GM19397 (cell line): Measurements from ENCODE around the gene PALS1.
"Not testable (repeated sequence)": the region's sequence is repeated elsewhere in the genome, so short reads cannot be mapped to it uniquely, and the experiment has no call there.

Experiments
- ATAC-seq: cut with Tn5 transposase; IDR thresholded peaks from one replicate; pipeline ENCODE4 v1.9.1; 2021; ENCODE audit warnings: mild to moderate bottlenecking, moderate library complexity; ENCODE audit not compliant: unreplicated experiment

PALS1 gene

DNA sequence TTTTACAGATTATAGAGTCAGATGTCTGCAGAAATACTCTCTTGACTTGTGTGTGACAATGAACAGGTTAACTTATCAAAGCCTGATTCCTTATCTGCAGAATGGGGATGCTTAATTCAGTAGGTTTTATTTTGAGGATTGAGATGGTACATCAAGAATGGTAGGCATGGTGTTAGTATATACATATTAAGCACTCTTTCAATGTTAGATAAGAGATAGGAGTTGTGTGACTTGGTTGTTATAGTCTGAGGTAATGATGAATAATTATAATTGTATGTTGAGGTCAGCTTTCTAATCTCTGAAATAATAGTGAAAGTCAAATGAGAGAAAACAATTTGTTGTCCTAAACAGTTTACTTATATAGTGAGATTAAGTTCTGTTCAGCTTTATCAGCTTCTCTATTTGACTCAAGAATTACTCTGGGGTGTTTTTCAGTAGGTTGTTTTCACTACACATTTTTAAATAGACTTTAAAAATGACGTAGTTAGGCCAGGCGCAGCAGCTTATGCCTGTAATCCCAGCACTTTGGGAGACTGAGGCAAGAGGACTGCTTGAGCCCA is 11.9 kb downstream of the PALS1 start:
- no peak for ATAC-seq

DNA sequence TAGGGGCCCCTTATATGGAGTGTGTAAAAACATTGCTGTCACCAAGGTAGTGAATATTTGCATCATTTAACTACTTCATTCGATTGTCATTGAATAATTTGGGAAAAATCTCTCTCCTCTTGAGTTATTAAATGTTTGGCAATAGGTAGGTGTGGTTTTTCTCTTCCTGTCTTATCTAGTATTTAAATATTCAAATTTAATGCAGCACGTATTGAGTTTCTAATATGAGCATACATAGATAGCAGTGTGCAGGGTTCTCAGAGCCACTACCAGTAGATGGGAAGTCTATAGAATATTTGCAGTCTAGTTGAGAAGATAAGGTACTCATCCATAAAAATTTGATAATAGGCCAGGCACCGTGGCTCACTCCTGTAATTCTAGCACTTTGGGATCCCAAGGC is 16.7 kb downstream of the PALS1 start:
- ATAC-seq = no peak

DNA sequence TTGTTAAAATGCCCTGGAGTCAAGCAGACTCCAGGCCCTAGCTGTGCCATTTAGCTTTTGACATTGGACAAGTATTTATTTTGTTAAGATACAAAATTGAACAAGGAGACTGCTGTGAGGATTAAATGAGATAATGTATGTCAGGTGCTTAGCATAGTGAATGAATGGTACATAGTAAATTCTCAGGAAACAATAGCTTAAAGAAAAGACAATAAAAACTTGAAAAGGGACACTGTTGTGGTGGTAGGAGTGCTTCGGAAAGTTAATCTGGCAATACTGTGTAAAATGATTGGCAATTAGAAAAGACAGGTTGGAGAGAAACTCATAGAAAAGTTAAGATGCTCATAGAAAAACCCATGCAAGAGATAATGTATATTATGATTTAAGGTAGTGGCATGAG is 19.7 kb downstream of the PALS1 start:
- ATAC-seq = no peak

DNA sequence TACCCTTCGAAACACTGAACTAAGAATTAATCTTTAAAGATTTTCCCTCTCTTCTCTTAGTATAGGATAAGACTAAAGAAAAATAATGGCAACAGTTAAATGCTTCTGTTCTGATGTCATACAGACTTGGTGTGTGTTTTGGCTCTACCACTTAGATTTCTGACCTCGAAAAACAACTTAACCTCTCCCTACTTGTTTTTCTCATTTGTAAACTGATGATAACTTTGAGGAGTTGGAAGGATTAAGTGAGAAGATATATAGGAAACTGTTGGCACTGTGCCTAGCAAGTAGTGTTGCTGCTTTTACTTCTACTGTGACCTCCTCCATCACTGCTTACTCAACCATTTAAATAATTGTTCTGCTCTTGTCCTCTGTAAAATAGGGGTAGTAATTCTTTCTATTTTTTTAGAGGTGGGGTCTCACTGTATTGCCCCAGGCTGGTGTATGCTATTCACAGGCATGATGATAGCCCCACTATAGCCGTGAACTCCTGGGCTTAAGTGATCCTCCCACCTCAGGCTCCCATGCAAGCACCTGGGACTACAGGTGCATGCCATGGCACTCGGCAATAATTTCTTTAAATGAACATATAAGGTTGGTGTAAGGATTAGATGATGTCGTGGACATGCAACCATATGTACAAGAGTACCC is 22.4 kb downstream of the PALS1 start:
- no peak for ATAC-seq

DNA sequence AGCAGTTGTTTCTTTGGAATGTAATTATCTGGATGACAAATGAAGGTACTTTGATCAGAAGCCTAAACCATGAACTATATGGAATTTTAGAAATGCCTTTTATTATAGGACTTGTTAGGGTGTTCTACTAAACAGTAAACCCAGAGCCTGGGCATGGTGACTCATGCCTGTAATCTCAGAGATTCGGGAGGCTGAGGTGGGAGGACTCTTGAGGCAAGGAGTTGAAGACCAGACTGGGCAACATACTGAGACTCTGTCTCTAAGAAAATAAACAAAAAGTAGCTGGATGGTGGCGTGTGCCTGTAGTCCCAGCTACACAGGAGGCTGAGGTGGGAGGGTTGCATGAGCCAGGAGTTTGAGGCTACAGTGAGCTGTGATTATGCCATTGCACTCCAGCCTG is 23.9 kb downstream of the PALS1 start:
- ATAC-seq = no peak

DNA sequence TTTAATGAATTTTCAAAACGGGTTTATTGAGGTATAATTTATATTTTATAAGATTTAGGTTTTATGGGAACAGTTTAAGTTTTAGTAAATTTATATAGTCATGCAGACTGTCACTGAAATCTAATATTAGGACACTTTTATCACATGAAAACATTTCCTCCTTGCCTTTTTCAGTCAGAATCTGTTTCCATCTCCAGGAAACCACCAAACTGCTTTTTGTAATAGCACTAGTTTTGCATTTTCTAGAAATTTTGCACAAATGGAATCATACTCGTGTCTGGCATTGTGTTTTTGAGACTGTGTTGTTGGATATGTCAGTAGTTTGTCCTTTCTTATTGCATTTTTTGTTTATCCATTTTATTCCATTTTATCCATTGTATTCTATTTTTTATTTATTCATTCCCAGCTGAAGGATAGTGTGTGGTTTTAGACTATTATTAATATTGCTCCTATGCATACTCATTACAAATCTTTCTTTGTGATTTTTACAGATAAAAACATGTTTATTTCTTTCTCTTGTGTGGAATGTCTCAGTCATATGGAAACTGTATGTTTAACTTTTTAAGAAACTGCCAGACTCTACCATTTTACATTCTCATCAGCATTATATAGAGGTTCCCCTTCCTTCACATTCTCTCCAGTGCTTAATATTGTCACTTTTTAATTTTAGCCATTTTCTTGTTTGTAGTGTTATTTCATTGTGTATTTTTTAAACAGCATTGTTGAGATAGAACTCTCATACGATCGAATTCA is 26.5 kb downstream of the PALS1 start:
- no peak for ATAC-seq

DNA sequence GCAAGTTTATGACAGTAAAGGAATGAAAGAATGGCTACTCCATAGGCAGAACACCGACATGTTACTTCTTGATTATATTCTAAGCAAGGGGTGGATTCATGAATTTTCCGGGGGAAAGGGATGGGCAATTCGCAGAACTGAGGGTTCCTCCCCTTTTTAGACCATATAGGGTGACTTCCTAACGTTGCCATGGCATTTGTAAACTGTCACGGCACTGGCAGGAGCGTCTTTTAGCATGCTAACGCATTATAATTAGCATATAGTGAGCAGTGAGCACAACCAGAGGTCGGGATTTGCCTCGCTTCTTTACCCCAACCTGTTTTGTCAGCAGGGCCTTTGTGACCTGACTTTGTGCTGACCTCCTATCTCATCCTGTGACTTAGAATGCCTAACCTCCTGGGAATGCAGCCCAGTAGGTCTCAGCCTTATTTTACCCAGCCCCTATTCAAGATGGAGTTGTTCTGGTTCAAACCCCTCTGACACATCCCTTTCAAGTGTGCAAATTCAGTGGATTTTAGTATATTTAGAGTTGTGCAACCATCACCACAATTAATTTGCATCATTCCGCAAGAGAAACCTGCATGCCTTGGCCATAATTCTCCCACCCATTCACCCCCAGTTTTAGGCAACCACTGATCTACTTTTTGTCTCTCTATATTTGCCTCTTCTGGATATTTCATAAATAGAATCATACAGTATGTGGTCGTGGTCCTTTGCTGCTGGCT is 27.4 kb downstream of the PALS1 start:
- ATAC-seq = no peak

DNA sequence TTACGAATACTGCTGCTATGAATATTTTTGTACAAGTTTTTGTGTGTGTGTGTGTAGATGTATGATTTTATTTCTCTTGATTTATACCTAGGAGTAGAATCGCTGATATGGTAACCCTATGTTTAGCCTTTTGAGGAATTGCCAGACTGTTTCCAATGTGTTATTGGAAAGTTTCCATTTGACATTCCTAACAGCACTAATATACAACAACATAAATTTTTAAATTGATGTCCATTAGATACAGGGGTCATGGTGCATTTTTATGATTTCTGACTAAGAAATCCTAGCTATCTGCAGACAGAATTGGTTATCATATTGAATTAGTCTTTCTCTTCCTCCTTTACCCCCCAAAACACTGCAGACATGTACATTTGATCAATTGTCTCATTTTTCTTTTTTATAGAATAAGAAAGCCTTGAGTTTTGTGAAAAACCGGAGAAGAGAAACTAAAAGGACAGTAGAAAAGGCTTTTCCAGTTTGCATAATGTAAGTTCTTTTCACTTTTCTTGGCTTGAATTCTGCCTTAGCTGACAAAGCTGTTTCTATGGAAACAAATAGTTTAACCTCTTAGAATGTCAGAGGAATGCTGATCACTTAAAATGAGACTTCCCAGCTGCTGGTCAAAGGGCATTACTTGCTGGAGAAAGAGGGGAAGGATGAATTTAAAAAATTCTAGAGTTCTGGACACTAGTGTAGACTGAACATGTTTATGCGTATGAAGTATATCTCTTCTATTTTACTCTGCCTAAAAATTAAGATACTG is 28.2 kb downstream of the PALS1 start:
- no peak for ATAC-seq

DNA sequence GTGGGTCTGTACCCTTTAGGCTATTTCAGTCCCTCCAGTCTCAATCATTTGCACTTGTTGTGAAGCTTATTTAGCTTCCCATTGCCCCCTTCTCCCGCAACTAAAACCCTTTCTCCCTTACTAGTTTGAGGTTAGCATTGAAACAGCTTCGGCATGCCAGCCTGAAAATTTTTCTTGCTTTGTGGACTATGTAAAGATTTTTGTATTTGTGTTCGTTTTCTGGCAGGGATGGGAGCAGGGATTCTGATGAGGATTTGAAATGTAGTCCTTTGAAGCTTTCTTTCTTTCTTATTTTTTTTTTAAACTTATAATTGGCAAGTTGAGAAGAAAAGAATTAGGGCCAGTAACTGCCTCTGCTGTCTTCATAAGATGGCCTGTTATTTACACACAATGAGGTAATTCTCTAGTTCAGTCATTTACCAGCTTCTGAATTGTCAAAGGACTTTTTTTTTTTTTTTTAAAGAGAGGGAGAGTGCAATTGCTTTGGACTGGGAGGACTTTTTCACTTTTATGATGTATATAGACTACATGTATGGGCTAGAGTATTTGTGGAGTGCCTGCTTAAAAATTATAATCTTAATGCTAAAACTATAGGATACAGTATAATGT is 29.0 kb downstream of the PALS1 start:
- no peak for ATAC-seq

DNA sequence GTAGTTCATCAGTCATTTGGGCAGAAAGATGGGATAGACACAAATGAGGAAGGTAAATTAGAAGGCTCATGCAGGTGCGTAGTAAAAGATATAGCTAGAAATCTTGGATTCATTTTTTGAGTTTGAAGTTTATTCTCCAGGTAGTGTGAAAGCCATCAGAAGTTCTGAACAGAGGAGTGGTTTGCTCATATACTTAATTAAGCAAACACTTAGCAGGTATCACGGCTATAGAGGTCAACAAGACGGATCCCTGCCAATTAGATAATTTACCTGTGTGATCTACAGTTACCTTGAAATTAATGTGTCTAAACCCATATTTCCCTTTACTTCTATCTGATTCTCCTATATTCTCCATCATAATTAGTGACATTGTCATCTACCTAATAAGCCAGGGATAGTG is 29.7 kb downstream of the PALS1 start:
- no peak for ATAC-seq

DNA sequence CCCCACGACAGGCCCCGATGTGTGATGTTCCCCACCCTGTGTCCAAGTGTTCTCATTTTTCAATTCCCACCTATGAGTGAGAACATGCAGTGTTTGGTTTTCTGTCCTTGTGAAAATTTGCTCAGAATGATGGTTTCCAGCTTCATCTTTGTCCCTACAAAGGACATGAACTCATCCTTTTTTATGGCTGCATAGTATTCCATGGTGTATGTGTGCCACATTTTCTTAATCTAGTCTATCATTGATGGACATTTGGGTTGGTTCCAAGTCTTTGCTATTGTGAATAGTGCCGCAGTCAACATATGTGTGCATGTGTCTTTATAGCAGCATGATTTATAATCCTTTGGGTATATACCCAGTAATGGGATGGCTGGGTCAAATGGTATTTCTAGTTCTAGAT is 32.0 kb downstream of the PALS1 start:
- ATAC-seq = not testable (repeated sequence)

DNA sequence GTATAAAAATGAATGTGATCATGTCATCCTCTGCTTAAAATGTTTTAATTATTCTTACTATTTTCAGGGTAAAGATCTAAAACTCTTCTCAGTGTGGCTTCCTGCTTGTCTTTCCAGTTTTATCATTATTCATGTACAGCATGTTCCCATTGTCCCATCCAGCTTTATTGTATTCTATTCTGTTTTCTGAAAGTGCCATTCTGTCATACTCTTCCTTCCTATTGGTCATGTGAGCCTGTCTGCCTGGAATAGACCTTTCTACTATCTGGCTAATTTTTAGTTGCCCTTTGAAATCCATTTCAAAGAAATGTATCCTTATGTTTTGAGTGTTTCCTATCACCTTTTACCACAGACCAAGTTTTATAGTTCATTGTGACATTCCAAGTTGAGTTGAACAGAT is 34.9 kb downstream of the PALS1 start:
- no peak for ATAC-seq

DNA sequence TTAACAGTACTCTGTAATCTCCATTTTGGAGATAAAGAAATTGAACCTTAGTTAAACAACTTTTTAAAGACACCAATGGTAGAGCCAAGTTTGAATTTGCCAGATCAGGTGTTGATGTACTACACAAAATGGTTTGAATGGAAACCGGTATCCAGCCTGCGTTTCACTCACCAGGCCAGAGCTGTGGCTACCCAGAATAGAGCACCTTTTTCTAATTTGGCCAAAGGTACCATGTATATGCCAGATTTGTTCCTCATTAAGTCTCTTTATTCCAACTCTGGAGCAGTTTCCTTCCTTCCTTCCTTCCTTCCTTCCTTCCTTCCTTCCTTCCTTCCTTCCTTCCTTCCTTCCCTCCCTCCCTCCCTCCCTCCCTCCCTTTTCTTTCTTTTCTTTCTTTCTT is 39.3 kb downstream of the PALS1 start:
- ATAC-seq = no peak

DNA sequence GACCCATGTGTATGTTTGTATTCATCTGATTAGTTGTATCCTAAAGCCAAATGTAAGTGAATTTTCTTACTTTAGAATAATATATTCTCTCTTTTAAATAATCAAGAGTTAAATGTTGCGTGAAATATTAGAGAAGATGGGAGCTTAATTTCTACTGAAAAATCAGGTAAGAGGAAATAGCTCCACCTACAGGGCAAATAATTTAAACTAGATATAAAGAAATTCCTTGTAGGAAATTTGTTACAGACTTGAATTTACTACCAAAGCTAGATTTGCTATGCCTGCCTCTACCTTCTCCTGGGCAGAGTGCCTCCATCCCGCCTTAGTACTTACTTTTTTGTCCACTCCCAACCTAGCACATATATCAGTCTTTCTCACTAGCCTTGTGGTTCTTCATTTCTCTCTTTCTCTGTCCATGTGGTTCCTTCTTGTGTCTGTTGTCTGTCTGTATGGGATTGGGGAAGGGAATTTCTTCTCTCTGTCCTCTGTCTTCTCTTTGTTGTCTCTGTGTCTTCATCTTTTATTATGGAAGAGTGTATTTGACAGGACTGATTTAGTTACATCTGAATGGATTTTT is 44.7 kb downstream of the PALS1 start:
- ATAC-seq = no peak
